IMR-90 (cell line): ENCODE results near the gene RIMS4. TPM values are rescaled to one million over a fixed set of nuclear protein-coding genes. Genes with fewer than 3 reads are reported as not detected.

Experiments
- ATAC-seq: fragments of 200-7000 bp; cut with Tn5 transposase; 2 replicates; pipeline ENCODE4 v1.9.1; 2020; ENCODE audit warnings: low read depth, mild to moderate bottlenecking, moderate library complexity
- BruUV-seq: library from RNA; stranded (reverse); fragments of 400-500 nt; replicated peaks from 2 replicates; lab custom pipeline; 2021; lab: Mats Ljungman, UMichigan
- CTCF ChIA-PET: fragments of 300-600 bp; formaldehyde crosslinking; extraction: SDS; loops from one replicate; lab custom pipeline; 2021; ENCODE audit warnings: antibody characterized with exemption; lab: Yijun Ruan, JAX
- POLR2A ChIA-PET: fragments of 300-600 bp; sonication (Branson Sonifier 250); formaldehyde crosslinking; loops from one replicate; lab custom pipeline; 2022; ENCODE audit warnings: antibody characterized with exemption; ENCODE audit not compliant: unreplicated experiment; lab: Charles Lee
- DNase-seq: peaks from one replicate; pipeline ENCODE4 v3.0.0; 2013
- H2AFZ ChIP-seq: replicated peaks from 2 replicates; pipeline ENCODE3; 2013; ENCODE audit warnings: low read length, mild to moderate bottlenecking; ENCODE audit not compliant: poor library complexity
- H2AK5ac ChIP-seq: 2 replicates; pipeline ENCODE4 v1.6.1; 2013; ENCODE audit warnings: low read depth, low read length, inconsistent platforms
- H2AK9ac ChIP-seq: replicated peaks from 2 replicates; pipeline ENCODE3; 2013; ENCODE audit warnings: mild to moderate bottlenecking, low read depth, low read length, moderate library complexity; ENCODE audit not compliant: poor library complexity
- H2BK120ac ChIP-seq: 2 replicates; pipeline ENCODE4 v1.6.1; 2013; ENCODE audit warnings: low read depth, low read length, inconsistent platforms
- H2BK15ac ChIP-seq: 3 replicates; pipeline ENCODE4 v1.6.1; 2013; ENCODE audit warnings: low read depth, low read length, inconsistent platforms
- H2BK20ac ChIP-seq: 2 replicates; pipeline ENCODE4 v1.6.1; 2013; ENCODE audit warnings: low read depth, mild to moderate bottlenecking, inconsistent platforms, low read length, moderate library complexity
- H2BK5ac ChIP-seq: 2 replicates; pipeline ENCODE4 v1.6.1; 2013; ENCODE audit warnings: mild to moderate bottlenecking, low read depth, low read length, inconsistent platforms; ENCODE audit not compliant: poor library complexity, severe bottlenecking
- H3K14ac ChIP-seq: replicated peaks from 2 replicates; pipeline ENCODE4 v1.6.1; 2013; ENCODE audit warnings: low read depth, low read length, inconsistent platforms
- H3K18ac ChIP-seq: 2 replicates; pipeline ENCODE4 v1.6.1; 2013; ENCODE audit warnings: low read depth, low read length, control low read depth
- H3K23ac ChIP-seq: 2 replicates; pipeline ENCODE4 v1.6.1; 2013; ENCODE audit warnings: low read depth, low read length, inconsistent platforms
- H3K27ac ChIP-seq: 2 replicates; pipeline ENCODE4 v1.5.1; 2013; ENCODE audit warnings: mild to moderate bottlenecking, control low read depth, low read length; ENCODE audit not compliant: insufficient read depth
- H3K27me3 ChIP-seq: 2 replicates; pipeline ENCODE4 v1.6.1; 2013; ENCODE audit warnings: low read length; ENCODE audit not compliant: control insufficient read depth, insufficient read depth
- H3K36me3 ChIP-seq: 2 replicates; pipeline ENCODE4 v1.6.1; 2013; ENCODE audit warnings: low read length, mixed read lengths; ENCODE audit not compliant: control insufficient read depth, insufficient read depth
- H3K4ac ChIP-seq: 2 replicates; pipeline ENCODE4 v1.6.1; 2013; ENCODE audit warnings: low read depth, low read length, inconsistent platforms
- H3K4me1 ChIP-seq: 2 replicates; pipeline ENCODE4 v1.6.1; 2013; ENCODE audit warnings: low read length, mixed read lengths; ENCODE audit not compliant: control insufficient read depth, insufficient read depth
- H3K4me2 ChIP-seq: 2 replicates; pipeline ENCODE4 v1.6.1; 2013; ENCODE audit warnings: low read depth, mild to moderate bottlenecking, control low read depth, low read length, moderate library complexity
- H3K4me3 ChIP-seq: 2 replicates; pipeline ENCODE4 v1.5.1; 2013; ENCODE audit warnings: low read depth, mild to moderate bottlenecking, control low read depth, low read length, moderate library complexity; ENCODE audit not compliant: insufficient read depth
- H3K56ac ChIP-seq: 2 replicates; pipeline ENCODE4 v1.6.1; 2013; ENCODE audit warnings: low read length, inconsistent platforms; ENCODE audit not compliant: insufficient read depth; ENCODE audit errors: extremely low read depth
- H3K79me1 ChIP-seq, 2 experiments: 2 replicates each; pipeline ENCODE4 v1.6.1; 2013; ENCODE audit warnings: low read length in 2 of 2, inconsistent platforms in 1 of 2, low read depth in 1 of 2
- H3K9ac ChIP-seq: 2 replicates; pipeline ENCODE4 v1.6.1; 2013; ENCODE audit warnings: low read depth, low read length, control low read depth
- H3K9me1 ChIP-seq: 2 replicates; pipeline ENCODE4 v1.6.1; 2013; ENCODE audit warnings: low read length, inconsistent platforms; ENCODE audit not compliant: insufficient read depth
- H3K9me3 ChIP-seq: 2 replicates; pipeline ENCODE4 v1.6.1; 2013; ENCODE audit warnings: low read length; ENCODE audit not compliant: control insufficient read depth, insufficient read depth
- H4K20me1 ChIP-seq: 2 replicates; pipeline ENCODE4 v1.6.1; 2013; ENCODE audit warnings: low read length, inconsistent platforms; ENCODE audit not compliant: insufficient read depth
- H4K5ac ChIP-seq: 2 replicates; pipeline ENCODE4 v1.6.1; 2013; ENCODE audit warnings: mild to moderate bottlenecking, low read depth, low read length, control low read depth
- H4K8ac ChIP-seq, 2 experiments: 2 replicates each; pipeline ENCODE4 v1.6.1; 2013; ENCODE audit warnings: low read depth in 2 of 2, low read length in 2 of 2, control low read depth in 1 of 2, inconsistent platforms in 1 of 2
- H4K91ac ChIP-seq: 2 replicates; pipeline ENCODE4 v1.6.1; 2013; ENCODE audit warnings: low read depth, low read length, inconsistent platforms; ENCODE audit not compliant: insufficient read depth
- BHLHE40 ChIP-seq: fragments of 150-350 bp; IDR thresholded peaks from 2 replicates; pipeline ENCODE4 v1.6.1; 2016; ENCODE audit warnings: mild to moderate bottlenecking, low read depth, low read length
- CEBPB ChIP-seq: IDR thresholded peaks from 2 replicates; pipeline ENCODE4 v1.6.1; 2012; ENCODE audit warnings: low read depth, low read length, improper control_type of control experiment
- CHD1 ChIP-seq: IDR thresholded peaks from 2 replicates; pipeline ENCODE4 v1.6.1; 2012; ENCODE audit warnings: low read depth, low read length, improper control_type of control experiment
- CTCF ChIP-seq: conservative IDR thresholded peaks from 2 replicates; pipeline ENCODE4 v1.5.1; 2012; ENCODE audit warnings: mild to moderate bottlenecking, low read depth, low read length, improper control_type of control experiment
- ELK1 ChIP-seq: fragments of 150-350 bp; IDR thresholded peaks from 2 replicates; pipeline ENCODE4 v1.6.1; 2016; ENCODE audit warnings: low read depth, mild to moderate bottlenecking, low read length, moderate library complexity, borderline replicate concordance
- FOS ChIP-seq: fragments of 150-350 bp; IDR thresholded peaks from 2 replicates; pipeline ENCODE4 v1.6.1; 2016; ENCODE audit warnings: low read depth, low read length
- MAFK ChIP-seq: IDR thresholded peaks from 2 replicates; pipeline ENCODE4 v1.6.1; 2012; ENCODE audit warnings: low read depth, low read length, improper control_type of control experiment
- MAZ ChIP-seq: IDR thresholded peaks from 2 replicates; pipeline ENCODE4 v1.6.1; 2012; ENCODE audit warnings: low read depth, mild to moderate bottlenecking, low read length, improper control_type of control experiment, moderate library complexity, borderline replicate concordance
- MXI1 ChIP-seq: IDR thresholded peaks from 2 replicates; pipeline ENCODE4 v1.6.1; 2012; ENCODE audit warnings: low read depth, mild to moderate bottlenecking, low read length, moderate library complexity, borderline replicate concordance
- NFE2L2 ChIP-seq: fragments of 150-350 bp; IDR thresholded peaks from 2 replicates; pipeline ENCODE4 v1.6.1; 2016; ENCODE audit warnings: low read depth, mild to moderate bottlenecking, low read length
- POLR2A ChIP-seq: IDR thresholded peaks from 2 replicates; pipeline ENCODE4 v1.6.1; 2012; ENCODE audit warnings: mild to moderate bottlenecking, low read depth, low read length
- RAD21 ChIP-seq: IDR thresholded peaks from 2 replicates; pipeline ENCODE4 v1.6.1; 2012; ENCODE audit warnings: low read length, improper control_type of control experiment
- RCOR1 ChIP-seq: IDR thresholded peaks from 2 replicates; pipeline ENCODE4 v1.6.1; 2012; ENCODE audit warnings: mild to moderate bottlenecking, low read length, improper control_type of control experiment; ENCODE audit not compliant: insufficient replicate concordance
- RFX5 ChIP-seq: IDR thresholded peaks from 2 replicates; pipeline ENCODE4 v1.8.0; 2012; ENCODE audit warnings: low read depth, mild to moderate bottlenecking, low read length, moderate library complexity
- SMC3 ChIP-seq: fragments of 150-350 bp; IDR thresholded peaks from 2 replicates; pipeline ENCODE4 v1.6.1; 2016; ENCODE audit warnings: low read depth, mild to moderate bottlenecking, antibody characterized with exemption, low read length, moderate library complexity
- USF2 ChIP-seq: fragments of 150-350 bp; IDR thresholded peaks from 2 replicates; pipeline ENCODE4 v1.6.1; 2017; ENCODE audit warnings: mild to moderate bottlenecking, antibody characterized with exemption, low read length, low read depth
- WGBS, 2 experiments: methylation state at CpG; one replicate each; pipeline versions ENCODE4 v1.1.5 to v1.1.7; 2013; ENCODE audit warnings: missing lambda C conversion rate in 2 of 2; ENCODE audit not compliant: insufficient read length in 1 of 2; ENCODE audit errors: extremely low coverage in 2 of 2; 5-methylcytosine and 5-hydroxymethylcytosine counted together
- dilution Hi-C: fragments of 300-500 bp; cut with HindIII; formaldehyde crosslinking; loops from one replicate; pipeline ENCODE4 v1.14.3; 2018; ENCODE audit warnings: low sequenced_read_pairs; ENCODE audit not compliant: unreplicated experiment
- in situ Hi-C: fragments of 300-500 bp; cut with MboI; formaldehyde crosslinking; loops from 3 replicates; pipeline ENCODE4 v1.14.3; 2019; ENCODE audit warnings: low sequenced_read_pairs, inconsistent platforms, mixed read lengths
- intact Hi-C: fragments of 100-400 bp; cut with micrococcal nuclease; formaldehyde crosslinking; loops from 2 replicates; pipeline ENCODE4 v1.10.0; 2022
- polyA plus RNA-seq, 3 experiments: library from polyadenylated mRNA; depleted of rRNA; stranded (reverse); fragments of >200 nt; gene quantifications; 2 replicates each; pipeline ENCODE4 v1.2.3, GENCODE V29; 2012; ENCODE audit warnings: low replicate concordance in 1 of 3
- total RNA-seq: library from RNA; depleted of rRNA; stranded (reverse); fragments of >200 nt; gene quantifications from 2 replicates; pipeline ENCODE4 v1.2.3, GENCODE V29; 2012

Gene RIMS4
- total and polyA plus RNA-seq, 2 of the 4 experiments (the other 2 are of a cell fraction), result not detected

GRCh38 chr20:44830995-44831394 is 20.6 kb upstream of the RIMS4 start:
- no peak for DNase-seq
- no peak overlapping the region for H3K23ac ChIP-seq
- H3K4ac ChIP-seq, result no peak overlapping the region
- H2BK20ac ChIP-seq, result no peak overlapping the region
- BruUV-seq, result no TSS peak
- H4K8ac ChIP-seq, result no peak overlapping the region
- no peak overlapping the region for H4K5ac ChIP-seq
- no peaks in the 10 kb centered on the region for H4K20me1 ChIP-seq
- no CpG with 5 or more reads among the region's 1 CpG for WGBS, 2 experiments
- ChIA-PET CTCF (no interaction called here), POLR2A (no interaction called here)
- H3K9ac ChIP-seq, result no peak overlapping the region
- H3K18ac ChIP-seq, result no peak overlapping the region
- TF ChIP-seq RAD21, result no peak
- no peak for TF ChIP-seq MXI1
- TF ChIP-seq CHD1, result no peak
- TF ChIP-seq FOS, result no peak
- no peak for TF ChIP-seq MAFK
- TF ChIP-seq ELK1, result no peak
- no peak for TF ChIP-seq RCOR1
- no peak for TF ChIP-seq POLR2A
- no peak for TF ChIP-seq BHLHE40
- TF ChIP-seq NFE2L2, result no peak
- TF ChIP-seq SMC3, result no peak
- no peak for TF ChIP-seq RFX5
- no peak for TF ChIP-seq USF2
- TF ChIP-seq MAZ, result no peak
- TF ChIP-seq CEBPB, result no peak
- TF ChIP-seq CTCF, result no peak
- no peak overlapping the region for H3K56ac ChIP-seq
- H2AK5ac ChIP-seq, result no peak overlapping the region
- H2BK15ac ChIP-seq, result no peak overlapping the region
- ATAC-seq, result no peak
- intact Hi-C loops (no loop called here), in situ Hi-C loops (no loop called here), dilution Hi-C loops (no loop called here)
- no peak overlapping the region for H2AK9ac ChIP-seq
- 0 out of 2 replicates have a peak, but pooled peaks cover 2% of the 10 kb centered on the region for H3K9me3 ChIP-seq
- H3K79me1 ChIP-seq, result no peaks in the 10 kb centered on the region
- H3K27me3 ChIP-seq, result peaks cover 14% of the 10 kb centered on the region
- H3K36me3 ChIP-seq, result no peaks in the 10 kb centered on the region
- no peak overlapping the region for H2BK5ac ChIP-seq
- no peaks in the 10 kb centered on the region for H3K9me1 ChIP-seq
- H2AFZ ChIP-seq, result no peak overlapping the region
- no peak overlapping the region for H3K14ac ChIP-seq
- H2BK120ac ChIP-seq, result no peak overlapping the region
- no peak overlapping the region for H3K4me3 ChIP-seq
- no peaks in the 10 kb centered on the region for H3K4me1 ChIP-seq
- no peak overlapping the region for H3K4me2 ChIP-seq
- no peak overlapping the region for H4K91ac ChIP-seq
- no peak overlapping the region for H3K27ac ChIP-seq
